ENCODE results near the gene WNK2. TPM values are rescaled to one million over a fixed set of nuclear protein-coding genes. Genes with fewer than 3 reads are reported as not detected.

WNK2 gene
- total RNA-seq, 1 experiment from 2014 or later: 0.07 TPM

GRCh38 chr9:93252116-93252780 lies 68.3 kb downstream of the WNK2 start:
- no TSS peak for BruUV-seq (replicated peaks)
- intact Hi-C loops (cut with micrococcal nuclease): no loop called here
- ChIA-PET CTCF (no interaction called here), POLR2A (no interaction called here)
- Mint-ChIP-seq H3K4me3 (ENCODE audit: unreplicated experiment) (no peak overlapping the region), H3K9me3 (ENCODE audit: unreplicated experiment) (no peaks in the 10 kb centered on the region), H3K36me3 (ENCODE audit: insufficient read depth, unreplicated experiment) (peaks cover 6% of the 10 kb centered on the region), H3K27me3 (ENCODE audit: insufficient read depth, unreplicated experiment) (no peaks in the 10 kb centered on the region), H3K27ac (ENCODE audit: low read depth, unreplicated experiment) (no peak overlapping the region), H3K4me1 (ENCODE audit: insufficient read depth, unreplicated experiment) (no peaks in the 10 kb centered on the region)
- no peak for DNase-seq (ENCODE audit: unreplicated experiment)
- TF ChIP-seq, protein P1, sequence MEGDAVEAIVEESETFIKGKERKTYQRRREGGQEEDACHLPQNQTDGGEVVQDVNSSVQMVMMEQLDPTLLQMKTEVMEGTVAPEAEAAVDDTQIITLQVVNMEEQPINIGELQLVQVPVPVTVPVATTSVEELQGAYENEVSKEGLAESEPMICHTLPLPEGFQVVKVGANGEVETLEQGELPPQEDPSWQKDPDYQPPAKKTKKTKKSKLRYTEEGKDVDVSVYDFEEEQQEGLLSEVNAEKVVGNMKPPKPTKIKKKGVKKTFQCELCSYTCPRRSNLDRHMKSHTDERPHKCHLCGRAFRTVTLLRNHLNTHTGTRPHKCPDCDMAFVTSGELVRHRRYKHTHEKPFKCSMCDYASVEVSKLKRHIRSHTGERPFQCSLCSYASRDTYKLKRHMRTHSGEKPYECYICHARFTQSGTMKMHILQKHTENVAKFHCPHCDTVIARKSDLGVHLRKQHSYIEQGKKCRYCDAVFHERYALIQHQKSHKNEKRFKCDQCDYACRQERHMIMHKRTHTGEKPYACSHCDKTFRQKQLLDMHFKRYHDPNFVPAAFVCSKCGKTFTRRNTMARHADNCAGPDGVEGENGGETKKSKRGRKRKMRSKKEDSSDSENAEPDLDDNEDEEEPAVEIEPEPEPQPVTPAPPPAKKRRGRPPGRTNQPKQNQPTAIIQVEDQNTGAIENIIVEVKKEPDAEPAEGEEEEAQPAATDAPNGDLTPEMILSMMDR (IDR thresholded peaks at IDR 0.05; ENCODE audit: unreplicated experiment): no peak

GRCh38 chr9:93252781-93253530 lies 69.0 kb downstream of the WNK2 start:
- Mint-ChIP-seq H3K36me3 (ENCODE audit: insufficient read depth, unreplicated experiment) (peaks cover 6% of the 10 kb centered on the region), H3K27ac (ENCODE audit: low read depth, unreplicated experiment) (no peak overlapping the region), H3K4me1 (ENCODE audit: insufficient read depth, unreplicated experiment) (no peaks in the 10 kb centered on the region), H3K27me3 (ENCODE audit: insufficient read depth, unreplicated experiment) (no peaks in the 10 kb centered on the region), H3K4me3 (ENCODE audit: unreplicated experiment) (no peak overlapping the region), H3K9me3 (ENCODE audit: unreplicated experiment) (no peaks in the 10 kb centered on the region)
- TF ChIP-seq, protein P1 (IDR thresholded peaks at IDR 0.05; ENCODE audit: unreplicated experiment): no peak
- no peak for DNase-seq (ENCODE audit: unreplicated experiment)
- intact Hi-C loops (cut with micrococcal nuclease): no loop called here
- ChIA-PET POLR2A (no interaction called here), CTCF (no interaction called here)
- BruUV-seq (replicated peaks): no TSS peak

DNA sequence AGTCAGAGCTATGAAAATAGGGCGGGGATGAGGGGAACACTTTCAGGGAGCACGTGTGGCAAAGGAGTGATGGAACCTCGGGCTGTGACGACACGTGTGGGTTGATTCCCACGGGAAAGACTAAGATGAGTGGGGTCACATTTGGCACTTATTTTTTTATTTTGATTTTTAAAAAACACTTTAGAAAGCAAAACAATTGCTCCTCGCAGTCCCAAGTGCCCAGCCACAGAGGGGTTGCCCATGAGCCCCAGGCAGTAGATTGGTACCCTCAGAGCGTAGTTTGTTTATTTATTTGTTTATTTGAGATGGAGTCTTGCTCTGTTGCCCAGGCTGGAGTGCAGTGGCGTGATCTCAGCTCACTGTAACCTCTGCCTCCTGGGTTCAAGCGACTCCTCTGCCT lies 69.7 kb downstream of the WNK2 start:
- Mint-ChIP-seq H3K4me3 (ENCODE audit: unreplicated experiment) (no peak overlapping the region), H3K27me3 (ENCODE audit: insufficient read depth, unreplicated experiment) (no peaks in the 10 kb centered on the region), H3K27ac (ENCODE audit: low read depth, unreplicated experiment) (no peak overlapping the region), H3K9me3 (ENCODE audit: unreplicated experiment) (no peaks in the 10 kb centered on the region), H3K36me3 (ENCODE audit: insufficient read depth, unreplicated experiment) (peaks cover 6% of the 10 kb centered on the region), H3K4me1 (ENCODE audit: insufficient read depth, unreplicated experiment) (no peaks in the 10 kb centered on the region)
- POLR2A ChIA-PET: no interaction called here
- no TSS peak for BruUV-seq (replicated peaks)
- TF ChIP-seq, protein P1 (IDR thresholded peaks at IDR 0.05; ENCODE audit: unreplicated experiment): no peak
- intact Hi-C loops (cut with micrococcal nuclease): no loop called here
- no peak for DNase-seq (ENCODE audit: unreplicated experiment)
- CTCF ChIA-PET: no interaction called here

GRCh38 chr9:93254061-93254481 lies 70.1 kb downstream of the WNK2 start:
- BruUV-seq (replicated peaks): no TSS peak
- H3K36me3 Mint-ChIP-seq (ENCODE audit: insufficient read depth, unreplicated experiment): peaks cover 6% of the 10 kb centered on the region
- no peak overlapping the region for H3K27ac Mint-ChIP-seq (ENCODE audit: low read depth, unreplicated experiment)
- POLR2A ChIA-PET: no interaction called here
- intact Hi-C loops (cut with micrococcal nuclease): no loop called here
- no peak for DNase-seq (ENCODE audit: unreplicated experiment)
- H3K27me3 Mint-ChIP-seq (ENCODE audit: insufficient read depth, unreplicated experiment): no peaks in the 10 kb centered on the region
- H3K4me3 Mint-ChIP-seq (ENCODE audit: unreplicated experiment): no peak overlapping the region
- CTCF ChIA-PET: no interaction called here
- TF ChIP-seq, protein P1 (IDR thresholded peaks at IDR 0.05; ENCODE audit: unreplicated experiment): no peak
- H3K4me1 Mint-ChIP-seq (ENCODE audit: insufficient read depth, unreplicated experiment): no peaks in the 10 kb centered on the region
- no peaks in the 10 kb centered on the region for H3K9me3 Mint-ChIP-seq (ENCODE audit: unreplicated experiment)

All from MCF 10A (cell line).